ENCODE measurements around the gene DNAJC12.
A peak's percentile ranks its signal among the peaks of the same experiment; 100 is the strongest.
"Not testable (repeated sequence)": the region's sequence is repeated elsewhere in the genome, so short reads cannot be mapped to it uniquely, and the experiment has no call there.

The DNAJC12 gene

GRCh38 chr10:67782530-67782929, 55.5 kb downstream of the DNAJC12 start:
- in situ Hi-C loops (cut with HindIII; ENCODE audit: low pct_ligation_motif_present, low sequenced_read_pairs): no loop called here
- no peaks in the 10 kb centered on the region for H3K27me3 ChIP-seq (replicated peaks)
- TF ChIP-seq, protein P1, sequence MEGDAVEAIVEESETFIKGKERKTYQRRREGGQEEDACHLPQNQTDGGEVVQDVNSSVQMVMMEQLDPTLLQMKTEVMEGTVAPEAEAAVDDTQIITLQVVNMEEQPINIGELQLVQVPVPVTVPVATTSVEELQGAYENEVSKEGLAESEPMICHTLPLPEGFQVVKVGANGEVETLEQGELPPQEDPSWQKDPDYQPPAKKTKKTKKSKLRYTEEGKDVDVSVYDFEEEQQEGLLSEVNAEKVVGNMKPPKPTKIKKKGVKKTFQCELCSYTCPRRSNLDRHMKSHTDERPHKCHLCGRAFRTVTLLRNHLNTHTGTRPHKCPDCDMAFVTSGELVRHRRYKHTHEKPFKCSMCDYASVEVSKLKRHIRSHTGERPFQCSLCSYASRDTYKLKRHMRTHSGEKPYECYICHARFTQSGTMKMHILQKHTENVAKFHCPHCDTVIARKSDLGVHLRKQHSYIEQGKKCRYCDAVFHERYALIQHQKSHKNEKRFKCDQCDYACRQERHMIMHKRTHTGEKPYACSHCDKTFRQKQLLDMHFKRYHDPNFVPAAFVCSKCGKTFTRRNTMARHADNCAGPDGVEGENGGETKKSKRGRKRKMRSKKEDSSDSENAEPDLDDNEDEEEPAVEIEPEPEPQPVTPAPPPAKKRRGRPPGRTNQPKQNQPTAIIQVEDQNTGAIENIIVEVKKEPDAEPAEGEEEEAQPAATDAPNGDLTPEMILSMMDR (IDR thresholded peaks at IDR 0.05; ENCODE audit: low read depth, low read length, missing control alignments): no peak
- no peaks in the 10 kb centered on the region for H3K36me3 ChIP-seq (replicated peaks)
- H3K27ac ChIP-seq: no peak overlapping the region
- H3K4me3 ChIP-seq (ENCODE audit: low read depth, low read length): no peak overlapping the region
- DNase-seq: no peak

GRCh38 chr10:67780759-67781538, 57.0 kb downstream of the DNAJC12 start:
- TF ChIP-seq, protein P1 (IDR thresholded peaks at IDR 0.05; ENCODE audit: low read depth, low read length, missing control alignments): no peak
- no peaks in the 10 kb centered on the region for H3K27me3 ChIP-seq (replicated peaks)
- in situ Hi-C loops (cut with HindIII; ENCODE audit: low pct_ligation_motif_present, low sequenced_read_pairs): no loop called here
- no peak overlapping the region for H3K27ac ChIP-seq
- H3K4me3 ChIP-seq (ENCODE audit: low read depth, low read length): no peak overlapping the region
- no peaks in the 10 kb centered on the region for H3K36me3 ChIP-seq (replicated peaks)
- DNase-seq: no peak

- H3K4me3 ChIP-seq (ENCODE audit: low read depth, low read length); H3K36me3 ChIP-seq (replicated peaks); H3K27me3 ChIP-seq (replicated peaks); H3K27ac ChIP-seq; DNase-seq; in situ Hi-C loops (cut with HindIII; ENCODE audit: low pct_ligation_motif_present, low sequenced_read_pairs): not testable (repeated sequence)
Measured at GRCh38 chr10:67780204-67780621, 57.8 kb downstream of the DNAJC12 start.

DNA sequence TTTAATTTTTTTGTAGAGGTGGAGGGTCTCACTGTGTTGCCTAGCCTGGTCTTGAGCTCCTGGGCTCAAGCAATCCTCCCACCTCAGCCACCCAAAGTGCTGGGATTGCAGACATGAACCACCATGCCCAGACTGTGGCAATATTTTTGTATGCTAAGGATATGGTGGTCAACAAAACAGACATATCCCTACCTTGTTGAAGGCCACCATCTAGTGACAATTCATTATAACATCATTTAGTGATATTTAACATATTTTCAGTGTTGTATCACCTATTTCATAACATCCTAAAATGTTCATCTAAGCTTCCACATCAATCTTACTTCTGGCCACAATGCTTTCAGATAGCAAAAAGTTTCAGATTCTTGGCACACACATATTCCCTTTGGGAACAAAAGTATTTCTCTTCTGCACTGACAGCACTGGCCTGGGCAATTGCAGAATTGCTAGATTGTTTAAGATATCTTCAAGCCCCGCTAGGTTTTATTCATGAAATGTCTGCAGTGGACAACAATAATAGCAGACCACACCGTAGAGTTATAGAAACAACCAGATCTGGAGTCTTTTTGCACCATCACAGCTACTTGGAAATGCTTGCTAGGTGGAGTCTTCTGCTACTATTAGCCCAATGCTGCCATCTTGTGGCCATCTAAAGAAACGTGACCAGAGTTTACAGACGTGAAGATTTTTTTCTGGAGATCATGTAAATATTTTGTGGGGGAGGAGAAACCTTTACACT, 58.4 kb downstream of the DNAJC12 start:
- H3K27me3 ChIP-seq (replicated peaks): no peaks in the 10 kb centered on the region
- no peak overlapping the region for H3K4me3 ChIP-seq (ENCODE audit: low read depth, low read length)
- H3K27ac ChIP-seq: no peak overlapping the region
- TF ChIP-seq, protein P1 (IDR thresholded peaks at IDR 0.05; ENCODE audit: low read depth, low read length, missing control alignments): peak; percentile 75
- in situ Hi-C loops (cut with HindIII; ENCODE audit: low pct_ligation_motif_present, low sequenced_read_pairs): no loop called here
- no peaks in the 10 kb centered on the region for H3K36me3 ChIP-seq (replicated peaks)
- DNase-seq: peak; percentile 84

- H3K36me3 ChIP-seq (replicated peaks): no peaks in the 10 kb centered on the region
- in situ Hi-C loops (cut with HindIII; ENCODE audit: low pct_ligation_motif_present, low sequenced_read_pairs): no loop called here
- peak; percentile 14 for DNase-seq
- TF ChIP-seq, protein P1 (IDR thresholded peaks at IDR 0.05; ENCODE audit: low read depth, low read length, missing control alignments): no peak
- no peaks in the 10 kb centered on the region for H3K27me3 ChIP-seq (replicated peaks)
- no peak overlapping the region for H3K4me3 ChIP-seq (ENCODE audit: low read depth, low read length)
- H3K27ac ChIP-seq: no peak overlapping the region
Measured at GRCh38 chr10:67776371-67776770, 61.6 kb downstream of the DNAJC12 start.

DNA sequence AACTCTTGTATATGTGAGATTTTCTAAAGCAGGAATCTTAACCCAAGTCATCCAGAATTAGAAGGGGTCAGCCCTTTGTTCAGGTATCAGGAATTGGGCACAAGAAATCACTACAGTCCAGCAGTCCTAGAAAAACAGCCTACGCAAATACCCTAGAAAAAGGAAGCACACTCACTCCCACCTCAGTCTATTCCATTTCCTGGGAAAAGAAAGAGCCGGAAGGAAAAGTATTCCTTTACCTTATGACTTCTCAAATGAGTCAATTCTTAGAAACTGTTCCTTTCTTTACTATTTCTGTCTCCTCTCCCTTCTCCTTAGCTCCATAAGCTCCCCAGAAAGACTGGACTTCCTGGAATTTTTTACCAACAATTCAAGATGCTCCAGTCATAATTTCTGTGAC, 62.7 kb downstream of the DNAJC12 start:
- Histone ChIP-seq H3K4me3 (ENCODE audit: low read depth, low read length) (no peak overlapping the region), H3K36me3 (replicated peaks) (no peaks in the 10 kb centered on the region), H3K27ac (no peak overlapping the region), H3K27me3 (replicated peaks) (no peaks in the 10 kb centered on the region)
- TF ChIP-seq, protein P1 (IDR thresholded peaks at IDR 0.05; ENCODE audit: low read depth, low read length, missing control alignments): no peak
- in situ Hi-C loops (cut with HindIII; ENCODE audit: low pct_ligation_motif_present, low sequenced_read_pairs): no loop called here
- DNase-seq: no peak

Data from brain microvascular endothelial cell (primary cell).